Stimulated activated CD4-positive, alpha-beta T cell treated with anti-CD3 and anti-CD28 coated beads, Interleukin-12 subunit alpha, Interleukin-12 subunit beta, amount 100 ng/mL, for 24 hours (primary cell): ENCODE results near the gene ZNF564.
"Not testable (repeated sequence)": the region's sequence is repeated elsewhere in the genome, so short reads cannot be mapped to it uniquely, and the experiment has no call there.

Experiments
- DNase-seq, 2 experiments: peaks; one replicate each; pipeline ENCODE4 v3.0.0-alpha.2; 2020; ENCODE audit warnings: low read depth in 2 of 2

The ZNF564 gene

GRCh38 chr19:12497032-12497431 lies 54.2 kb downstream of the ZNF564 start:
- no peak for DNase-seq

- no peak for DNase-seq
Observed at GRCh38 chr19:12496480-12496879, 54.8 kb downstream of the ZNF564 start.

DNA sequence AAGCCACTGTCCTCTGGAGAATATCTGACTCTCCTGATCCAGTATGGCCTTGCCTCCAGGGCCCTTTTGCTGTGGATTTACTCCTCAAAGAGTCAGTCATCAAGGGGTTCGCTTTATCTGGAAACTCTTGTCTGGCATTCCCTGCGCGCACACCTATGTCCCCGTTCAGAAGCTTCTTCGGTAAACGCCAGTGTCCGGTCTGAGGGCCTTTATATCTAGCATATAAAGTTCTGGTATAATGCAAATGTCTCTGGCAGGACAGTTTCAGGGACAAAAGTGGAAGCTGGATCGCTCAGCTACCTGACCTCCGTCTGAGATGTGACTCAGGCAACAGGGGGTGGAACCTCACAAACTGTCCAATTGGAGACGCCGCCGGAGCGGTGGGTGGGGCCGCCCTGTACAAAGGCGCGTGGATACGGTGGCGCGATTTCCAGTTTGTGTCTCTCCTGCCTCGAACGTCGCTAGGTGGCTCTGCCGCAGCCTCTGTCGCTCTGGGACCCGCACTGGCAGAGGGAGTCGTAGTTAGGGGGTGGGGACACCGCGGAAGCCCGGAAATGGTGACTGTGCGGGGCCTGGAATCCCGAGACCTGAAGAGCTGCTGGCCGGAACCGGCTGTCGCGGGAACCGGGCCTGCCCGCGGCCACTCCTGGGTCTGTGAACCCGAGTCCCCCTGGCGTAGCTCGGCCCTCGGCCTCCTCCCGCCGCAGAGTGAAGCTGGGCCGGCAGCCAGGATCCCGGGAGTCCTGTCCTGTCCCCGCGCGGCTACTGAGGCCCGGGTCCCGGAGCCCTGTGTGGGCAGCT lies 56.1 kb downstream of the ZNF564 start:
- peak; percentile 87 to 94 for DNase-seq

DNA sequence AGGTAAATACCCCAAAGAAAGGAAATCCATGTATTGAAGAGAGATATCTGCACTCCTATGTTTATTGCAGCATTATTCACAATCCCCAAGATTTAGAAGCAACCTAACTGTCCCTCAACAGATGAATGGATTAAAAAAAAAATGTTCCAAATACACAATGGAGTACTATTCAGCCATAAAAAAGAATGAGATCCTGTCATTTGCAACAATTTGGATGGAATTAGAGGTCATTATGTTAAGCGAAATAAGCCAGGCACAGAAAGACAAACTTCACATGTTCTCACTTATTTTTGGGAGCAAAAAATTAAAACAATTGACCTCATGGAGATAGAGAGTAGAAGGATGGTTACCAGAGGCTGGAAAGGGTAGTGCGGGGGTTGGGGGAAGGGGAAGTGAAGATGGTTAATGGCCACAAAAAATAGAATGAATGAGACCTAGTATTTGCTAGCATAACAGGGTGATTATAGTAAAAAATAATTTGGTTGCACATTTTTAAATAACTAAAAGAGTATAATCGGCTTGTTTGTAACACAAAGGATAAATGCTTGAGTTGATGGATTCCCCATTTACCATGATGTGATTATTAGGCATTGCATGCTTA lies 56.9 kb downstream of the ZNF564 start:
- no peak for DNase-seq

GRCh38 chr19:12486265-12486783 lies 65.0 kb downstream of the ZNF564 start:
- not testable (repeated sequence) for DNase-seq

DNA sequence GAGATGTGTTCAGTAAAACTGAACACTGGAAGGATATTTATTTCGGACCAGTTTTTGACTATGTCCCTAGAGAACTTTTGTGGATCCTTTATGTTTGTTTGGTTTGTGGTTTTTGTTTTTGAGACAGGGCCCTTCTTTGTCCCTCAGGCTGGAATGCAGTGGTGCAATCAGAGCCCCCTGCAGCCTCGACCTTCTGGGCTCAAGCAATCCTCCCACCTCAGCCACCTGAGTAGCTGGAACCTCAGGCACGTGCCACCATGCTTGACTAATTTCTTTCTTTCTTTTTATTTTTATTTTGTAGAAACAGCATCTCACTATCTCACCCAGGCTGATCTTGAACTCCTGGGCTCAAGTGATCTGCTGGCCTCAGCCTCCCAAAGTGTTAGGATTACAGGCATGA lies 65.7 kb downstream of the ZNF564 start:
- no peak for DNase-seq

- no peak for DNase-seq
Observed at GRCh38 chr19:12485052-12485416, 66.2 kb downstream of the ZNF564 start.

DNA sequence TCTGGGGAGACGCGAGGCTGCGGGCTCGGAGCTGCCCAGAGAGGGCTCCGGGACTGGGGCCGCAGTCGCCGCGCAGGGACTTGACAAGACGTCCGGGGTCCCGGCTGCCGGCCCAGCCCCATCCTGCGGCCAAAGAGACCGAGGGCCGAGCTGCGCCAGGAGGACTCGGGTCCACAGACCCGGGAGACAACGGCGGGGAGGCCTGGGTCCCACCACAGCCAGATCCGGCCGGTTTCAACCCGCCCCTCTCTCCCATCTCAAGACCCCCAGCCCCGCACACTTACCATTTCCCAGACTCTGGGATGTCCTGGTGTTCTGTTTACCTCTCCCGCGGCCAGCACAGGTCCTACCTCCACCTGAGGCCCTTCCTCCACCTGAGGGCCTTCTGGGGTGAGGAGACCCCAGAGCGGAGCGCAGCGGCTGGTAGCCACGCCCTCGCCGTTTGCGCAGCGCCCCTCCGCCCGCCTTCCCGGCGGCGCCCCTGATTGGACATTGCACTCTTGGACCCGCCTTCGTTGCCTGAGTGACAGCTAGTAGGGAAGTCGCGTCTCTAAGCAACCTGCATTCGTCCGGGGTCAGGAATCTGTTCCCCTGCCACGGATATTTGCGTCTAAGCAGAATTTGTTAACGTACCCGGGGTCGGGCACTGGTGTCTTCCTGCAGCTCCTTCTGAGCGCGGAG lies 66.8 kb downstream of the ZNF564 start, which contains the start of gene ZNF709:
TSS of gene ZNF709 (minus strand) at position 446 of the 681 bp plus-strand sequence. CDS start at position 287, 159 bp downstream.
- DNase-seq = peak; percentile 80 to 90

- no peak for DNase-seq
Observed at GRCh38 chr19:12484011-12484370, 67.3 kb downstream of the ZNF564 start.

DNA sequence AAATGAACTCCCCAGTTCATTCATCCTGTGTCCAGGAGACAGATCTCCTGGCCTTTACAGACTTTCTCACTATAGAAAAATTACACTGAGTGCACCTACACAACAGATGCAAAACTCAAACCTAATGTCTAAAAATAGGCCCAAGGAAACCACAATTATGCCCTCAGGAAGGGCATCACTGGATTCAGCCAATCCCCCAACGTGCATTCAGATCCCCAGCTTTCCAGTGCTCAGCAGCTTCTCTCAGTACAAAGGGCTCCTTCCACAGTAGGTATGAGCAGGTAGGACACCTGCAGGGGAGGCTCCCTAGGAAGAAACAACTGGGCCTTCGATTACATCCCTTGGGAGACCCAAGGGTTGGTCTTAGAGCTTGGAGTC lies 68.8 kb downstream of the ZNF564 start:
- DNase-seq = no peak

GRCh38 chr19:12481781-12482508 lies 69.3 kb downstream of the ZNF564 start:
- no peak for DNase-seq

GRCh38 chr19:12478234-12478941 lies 72.9 kb downstream of the ZNF564 start:
- DNase-seq = no peak
